Hematopoietic multipotent progenitor cell treated with erythropoietin and hydrocortisone succinate and interleukin-3 and kit ligand, for 8 days (in vitro differentiated cells): Measurements from ENCODE around the gene NEUROG2.
"Not testable (repeated sequence)": the region's sequence is repeated elsewhere in the genome, so short reads cannot be mapped to it uniquely, and the experiment has no call there.

ENCODE experiments used
- DNase-seq: peaks from one replicate; pipeline ENCODE4 v3.0.0-alpha.2; 2015

The NEUROG2 gene

DNA sequence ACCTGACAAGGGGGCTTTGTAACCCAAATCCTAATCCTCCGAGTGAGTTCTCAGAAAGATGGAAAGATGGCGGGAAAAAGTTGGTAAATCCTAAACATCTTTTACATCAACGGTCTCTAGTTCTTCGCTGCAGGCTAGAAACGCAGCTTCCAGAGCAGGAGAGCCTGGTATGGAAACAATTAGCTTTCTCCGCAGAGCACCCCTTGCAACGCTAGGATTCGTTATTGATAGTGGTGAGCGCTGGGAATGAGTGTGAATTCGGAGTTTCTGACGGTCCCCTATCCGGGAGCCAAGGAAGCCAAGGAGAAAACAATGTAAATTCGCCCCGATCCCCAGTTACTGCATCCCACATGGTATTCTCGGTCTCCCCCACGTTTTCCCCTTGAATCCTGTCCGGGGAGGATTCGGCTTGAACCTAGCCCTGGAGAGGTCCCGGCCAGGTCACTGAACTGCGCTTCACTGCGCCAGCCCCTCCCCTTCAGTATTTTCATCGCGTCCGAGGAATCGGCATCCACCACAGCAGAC, 4.7 kb upstream of the NEUROG2 start:
- no peak for DNase-seq

- DNase-seq: no peak
Measured at GRCh38 chr4:112519689-112520597, 4.0 kb upstream of the NEUROG2 start.

GRCh38 chr4:112518675-112519074, 2.7 kb upstream of the NEUROG2 start:
- DNase-seq: no peak

- DNase-seq: no peak
Measured at GRCh38 chr4:112517911-112518310, 1.9 kb upstream of the NEUROG2 start.

DNA sequence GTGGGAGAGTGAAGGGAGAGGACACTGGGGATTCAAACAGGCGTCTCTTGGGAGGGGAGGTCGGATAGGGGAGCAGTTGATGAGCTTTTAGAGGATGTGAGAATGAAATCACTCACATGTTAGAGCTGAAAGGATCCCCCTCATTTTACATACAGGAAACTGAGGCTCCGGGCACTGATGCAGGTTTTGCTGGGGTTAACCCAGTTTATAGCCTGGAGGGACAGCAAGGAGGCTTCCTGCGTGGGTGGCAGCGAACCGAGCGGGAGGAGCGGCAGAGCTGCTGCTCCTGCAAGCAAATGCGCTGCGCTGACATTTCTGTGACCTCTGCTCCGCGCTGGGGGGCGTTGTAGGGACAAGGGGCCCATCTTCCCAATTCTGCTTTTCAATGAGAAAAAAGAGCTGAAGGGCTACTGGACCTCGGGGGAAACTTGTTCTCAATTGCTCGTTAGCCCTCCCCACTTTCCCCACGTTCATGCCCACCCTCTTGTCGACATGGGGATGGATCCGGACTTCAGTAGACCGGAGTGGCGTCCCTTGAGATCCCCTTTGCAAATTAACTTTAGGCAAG, 1.2 kb upstream of the NEUROG2 start:
- no peak for DNase-seq

DNA sequence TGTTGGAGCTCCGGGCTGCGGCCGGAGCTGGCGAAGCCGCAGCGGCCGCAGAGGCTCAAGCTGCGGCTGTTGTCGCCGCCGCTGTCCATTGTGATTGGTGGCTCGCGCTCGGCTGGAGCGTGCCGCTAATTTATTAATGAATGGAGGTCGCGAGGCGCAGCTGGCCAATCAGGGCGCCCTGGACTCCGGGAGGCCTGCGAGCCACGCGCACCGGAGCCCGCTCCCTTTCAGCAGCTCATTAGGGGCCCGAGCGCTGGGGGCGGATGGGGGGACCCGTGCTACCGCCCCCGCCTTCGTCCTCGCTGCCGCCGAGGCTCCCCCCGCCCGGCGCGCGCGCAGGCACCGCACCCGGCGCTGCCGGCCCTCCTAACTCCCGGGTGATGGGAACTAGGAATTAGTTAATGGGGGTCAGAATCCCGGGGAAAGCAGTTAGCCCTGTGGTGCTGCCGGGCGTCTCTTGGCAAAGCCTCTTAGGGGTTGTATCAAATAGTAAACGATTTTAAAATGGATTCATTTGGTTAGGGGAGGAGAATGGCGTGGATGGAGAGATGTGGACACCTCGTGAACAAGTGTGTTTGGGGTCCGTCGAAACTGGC, 589 bp upstream of the NEUROG2 start:
- DNase-seq: no peak

DNA sequence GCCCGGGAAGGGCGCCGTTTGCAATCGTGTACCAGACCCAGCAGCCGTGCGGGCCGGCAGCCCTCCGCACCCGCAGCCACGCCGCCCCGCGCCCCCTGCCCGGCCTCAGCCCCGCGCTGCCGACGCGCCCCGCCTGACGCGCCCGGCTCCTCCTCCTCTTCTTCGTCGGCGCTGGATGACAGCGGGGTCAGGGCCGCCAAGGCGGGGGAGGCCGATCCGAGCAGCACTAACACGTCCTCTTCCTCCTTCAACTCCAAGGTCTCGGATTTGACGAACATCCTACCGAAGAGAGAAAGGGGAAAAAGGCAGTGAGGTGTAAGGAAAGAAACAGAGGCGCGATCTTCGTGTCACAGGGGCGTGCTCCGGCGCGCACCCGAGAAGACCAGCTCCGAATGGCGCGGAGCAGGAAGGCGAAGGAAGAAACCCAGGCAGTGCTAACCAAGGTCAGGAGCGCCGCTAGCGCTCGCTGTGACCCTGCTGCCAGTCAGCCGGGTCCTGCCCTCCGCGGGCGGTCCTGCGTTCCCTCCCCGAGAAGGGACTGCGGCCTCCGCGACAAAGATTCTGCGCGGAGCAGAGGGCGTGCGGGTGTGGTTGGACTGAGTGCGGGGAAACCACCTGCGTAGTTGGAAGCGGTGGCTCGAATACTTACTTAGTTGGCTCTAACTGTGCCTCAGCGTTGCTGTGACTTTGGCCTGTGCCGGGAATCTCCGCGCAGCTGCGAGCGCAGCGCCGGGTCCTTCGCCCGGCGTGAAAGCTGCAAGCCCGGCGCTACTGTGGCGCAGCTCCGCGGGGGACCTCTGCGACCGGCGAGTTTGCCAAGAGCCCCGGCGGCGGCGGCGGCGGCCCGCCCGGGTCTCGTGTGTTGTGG, 548 bp downstream of the NEUROG2 start:
- no peak for DNase-seq

- no peak for DNase-seq
Measured at GRCh38 chr4:112514647-112515197, 1.3 kb downstream of the NEUROG2 start.

DNA sequence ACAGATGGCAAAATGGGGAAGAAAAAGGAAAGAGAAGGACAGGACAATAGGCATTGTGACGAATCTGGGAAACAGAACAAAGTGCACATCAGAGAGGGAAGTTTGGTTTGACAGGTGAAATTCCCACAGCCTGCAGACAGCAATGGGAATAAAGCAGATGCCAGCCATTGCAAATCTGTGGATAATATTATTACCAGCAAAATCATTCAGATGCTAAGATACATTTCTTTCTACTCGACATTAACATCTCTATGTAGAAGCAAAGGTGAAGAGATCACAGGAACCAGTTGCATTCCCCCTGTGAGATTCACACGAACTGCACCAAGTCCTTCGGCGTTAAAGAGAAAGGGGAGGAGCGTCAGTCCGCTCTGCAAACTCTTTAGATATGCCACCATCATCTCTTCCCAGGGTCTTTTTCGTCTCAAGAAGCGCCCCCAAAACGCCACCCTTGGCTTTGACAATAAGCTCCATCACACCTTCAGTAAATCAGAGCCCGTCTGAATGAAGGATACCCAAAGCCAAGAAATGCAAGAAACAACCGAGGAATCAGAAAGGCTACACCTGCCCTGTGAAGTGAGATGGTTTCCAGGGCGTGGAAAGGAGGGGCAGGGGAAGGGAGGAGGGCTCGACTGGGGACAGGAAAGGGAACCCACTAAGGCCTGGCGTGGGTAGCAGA, 1.9 kb downstream of the NEUROG2 start:
- no peak for DNase-seq

DNA sequence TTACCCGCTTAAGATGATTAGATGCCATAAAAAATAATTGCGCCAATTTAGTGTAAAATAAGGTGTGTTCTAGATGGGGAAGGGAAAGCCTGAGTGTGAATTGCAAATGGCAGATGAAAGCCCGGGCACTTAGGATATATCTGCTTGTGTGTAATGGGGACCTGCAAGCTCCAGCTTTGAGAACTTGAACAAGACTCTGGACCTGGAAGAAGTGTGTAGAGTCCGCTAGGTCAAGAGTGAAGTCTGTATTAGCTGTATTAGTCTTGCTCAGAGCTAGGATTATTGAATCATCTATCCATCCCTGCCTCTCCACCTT, 4.2 kb downstream of the NEUROG2 start:
- DNase-seq: no peak

GRCh38 chr4:112511093-112511802, 4.7 kb downstream of the NEUROG2 start:
- DNase-seq: no peak

DNA sequence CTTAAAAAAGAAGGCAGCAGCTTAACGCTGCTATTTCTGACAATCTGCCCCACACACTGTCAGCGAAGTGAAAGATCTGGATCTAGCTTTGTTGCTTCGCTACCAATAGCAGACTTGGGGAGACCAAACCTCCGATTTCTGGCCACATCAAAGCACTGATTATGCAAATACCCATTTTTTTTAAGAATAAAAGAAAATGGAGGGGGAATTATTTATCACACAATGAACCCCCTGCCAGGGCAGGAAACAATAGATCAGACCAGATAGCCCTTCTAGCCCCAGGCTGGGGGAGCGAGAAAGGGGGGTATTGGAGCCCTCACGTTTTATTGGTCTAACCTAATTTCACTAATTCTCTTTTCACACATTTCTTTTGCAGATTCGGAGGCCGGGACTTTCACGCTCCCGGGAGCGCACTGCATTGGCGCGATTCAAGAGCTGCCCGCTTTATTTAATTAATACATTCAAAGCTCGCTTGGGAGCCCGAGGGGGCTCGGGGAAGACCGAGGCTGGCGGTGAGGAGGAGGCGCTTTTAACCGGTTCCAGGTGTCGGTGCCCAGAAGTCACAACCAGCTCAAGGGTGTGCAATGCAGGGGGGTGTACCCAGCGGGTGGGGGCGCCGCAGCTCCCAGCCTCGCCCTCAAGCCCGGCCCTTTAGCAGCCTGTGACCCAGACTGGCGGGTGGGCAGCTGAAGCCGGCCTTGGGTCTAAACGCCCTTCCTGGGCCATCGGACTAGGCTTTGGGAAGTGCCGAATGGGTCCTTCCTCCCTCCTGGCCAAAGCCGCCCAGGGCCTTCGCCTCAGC, 5.5 kb downstream of the NEUROG2 start:
- no peak for DNase-seq

GRCh38 chr4:112509243-112510141, 6.5 kb downstream of the NEUROG2 start:
- no peak for DNase-seq

GRCh38 chr4:112508356-112508755, 7.6 kb downstream of the NEUROG2 start:
- DNase-seq: no peak

GRCh38 chr4:112504807-112505206, 11.2 kb downstream of the NEUROG2 start:
- DNase-seq: no peak

- no peak for DNase-seq
Measured at GRCh38 chr4:112502871-112503270, 13.1 kb downstream of the NEUROG2 start.

GRCh38 chr4:112492321-112492720, 23.7 kb downstream of the NEUROG2 start:
- no peak for DNase-seq

DNA sequence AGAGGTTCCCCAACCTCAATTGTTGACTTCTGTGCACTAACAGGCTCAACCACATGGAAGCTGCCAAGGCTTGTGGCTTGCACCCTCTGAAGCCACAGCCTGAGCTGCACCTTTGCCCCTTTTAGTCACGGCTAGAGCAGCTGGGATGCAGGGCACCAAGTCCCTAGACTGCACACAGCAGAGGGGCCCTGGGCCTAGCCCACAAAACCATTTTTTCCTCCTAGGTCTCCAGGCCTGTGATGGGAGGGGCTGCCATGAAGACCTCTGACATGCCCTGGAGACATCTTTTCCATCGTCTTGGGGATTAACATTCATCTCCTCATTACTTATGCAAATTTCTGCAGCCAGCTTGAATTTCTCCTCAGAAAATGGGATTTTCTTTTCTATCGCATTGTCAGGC, 25.2 kb downstream of the NEUROG2 start:
- DNase-seq: not testable (repeated sequence)

DNA sequence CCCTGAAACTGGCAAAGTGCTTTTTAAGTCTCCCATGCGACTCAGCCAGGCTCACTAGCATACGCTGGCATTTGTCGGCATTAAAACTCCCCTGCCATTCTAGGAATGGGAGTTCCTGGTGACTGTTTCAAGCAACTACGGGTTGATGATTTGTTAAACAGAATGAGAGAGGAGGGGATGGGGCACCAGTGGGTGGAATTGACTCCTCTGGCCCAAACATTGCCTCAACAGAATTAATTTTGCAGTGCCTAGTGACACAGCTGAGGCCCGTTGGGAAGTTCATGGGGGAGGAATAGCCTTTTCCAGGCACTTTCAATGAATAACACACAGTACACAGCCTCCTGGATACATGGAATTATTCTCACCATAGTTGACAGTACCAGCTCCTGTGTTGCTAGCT, 30.1 kb downstream of the NEUROG2 start:
- no peak for DNase-seq

GRCh38 chr4:112473985-112474384, 42.0 kb downstream of the NEUROG2 start:
- no peak for DNase-seq
